Measurements from ENCODE around the gene CLINT1. TPM values are rescaled to one million over a fixed set of nuclear protein-coding genes. Genes with fewer than 3 reads are reported as not detected.

The CLINT1 gene
- total and polyA plus RNA-seq, 2 of the 4 experiments (the other 2 are of a cell fraction): 144 to 146 TPM

DNA sequence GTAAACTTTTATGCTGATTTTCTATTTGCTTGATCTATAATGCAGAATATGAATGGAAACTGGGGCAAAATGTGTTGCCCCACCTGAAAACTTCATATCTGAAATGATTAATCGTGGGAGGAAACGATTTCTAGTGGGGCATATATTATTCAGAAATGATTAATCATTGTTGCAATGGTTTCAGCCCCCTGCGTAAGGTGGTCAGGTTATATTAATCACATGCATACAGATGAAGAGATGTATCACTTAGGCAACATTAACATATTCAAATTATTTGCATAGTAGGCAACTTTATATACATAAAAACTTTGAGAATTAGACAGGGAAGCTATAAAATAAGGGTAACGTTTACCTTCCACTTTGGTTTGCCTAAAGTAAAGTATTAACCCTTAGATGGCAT lies 65.6 kb downstream of the CLINT1 start:
- intact Hi-C loops (cut with micrococcal nuclease): no loop called here
- H3K9me3 ChIP-seq (ENCODE audit: control insufficient read depth, insufficient read depth, low read length): no peaks in the 10 kb centered on the region
- H3K4me3 ChIP-seq (ENCODE audit: insufficient read depth, low read depth, low read length): no peak overlapping the region
- BruUV-seq (replicated peaks): no TSS peak
- ChIA-PET CTCF (no interaction called here), POLR2A (ENCODE audit: unreplicated experiment) (interaction anchor here (0.6 kb wide), 1 partner anchor 72 kb away, joined by 4 read pairs; no protein-coding TSS in a partner anchor)
- H2AK9ac ChIP-seq (replicated peaks; ENCODE audit: low read depth, low read length, poor library complexity): no peak overlapping the region
- H3K23ac ChIP-seq (ENCODE audit: low read depth, low read length): no peak overlapping the region
- H4K91ac ChIP-seq (ENCODE audit: insufficient read depth, low read depth, low read length): no peak overlapping the region
- H3K14ac ChIP-seq (replicated peaks; ENCODE audit: low read depth, low read length): no peak overlapping the region
- H3K4me1 ChIP-seq (ENCODE audit: control insufficient read depth, insufficient read depth, low read length): no peaks in the 10 kb centered on the region
- no peak overlapping the region for H2BK20ac ChIP-seq (ENCODE audit: low read depth, low read length)
- no peak overlapping the region for H2AK5ac ChIP-seq (ENCODE audit: low read depth, low read length)
- H3K56ac ChIP-seq (ENCODE audit: extremely low read depth, insufficient read depth, low read length): no peak overlapping the region
- H2AFZ ChIP-seq (replicated peaks; ENCODE audit: low read length, poor library complexity): no peak overlapping the region
- DNase-seq (no peak), ATAC-seq (ENCODE audit: low read depth) (no peak)
- no peak overlapping the region for H4K5ac ChIP-seq (ENCODE audit: low read depth, low read length)
- H3K9ac ChIP-seq (ENCODE audit: low read depth, low read length): no peak overlapping the region
- TF ChIP-seq, protein P1, sequence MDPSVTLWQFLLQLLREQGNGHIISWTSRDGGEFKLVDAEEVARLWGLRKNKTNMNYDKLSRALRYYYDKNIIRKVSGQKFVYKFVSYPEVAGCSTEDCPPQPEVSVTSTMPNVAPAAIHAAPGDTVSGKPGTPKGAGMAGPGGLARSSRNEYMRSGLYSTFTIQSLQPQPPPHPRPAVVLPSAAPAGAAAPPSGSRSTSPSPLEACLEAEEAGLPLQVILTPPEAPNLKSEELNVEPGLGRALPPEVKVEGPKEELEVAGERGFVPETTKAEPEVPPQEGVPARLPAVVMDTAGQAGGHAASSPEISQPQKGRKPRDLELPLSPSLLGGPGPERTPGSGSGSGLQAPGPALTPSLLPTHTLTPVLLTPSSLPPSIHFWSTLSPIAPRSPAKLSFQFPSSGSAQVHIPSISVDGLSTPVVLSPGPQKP (IDR thresholded peaks at IDR 0.05; ENCODE audit: borderline replicate concordance, low read depth, low read length): no peak
- TF ChIP-seq SMC3 (IDR thresholded peaks at IDR 0.05; ENCODE audit: low read depth, low read length): no peak
- no peak for TF ChIP-seq RAD21 (IDR thresholded peaks at IDR 0.05; ENCODE audit: low read length)
- no peak for TF ChIP-seq NFE2L2 (IDR thresholded peaks at IDR 0.05; ENCODE audit: low read depth, low read length)
- TF ChIP-seq MXI1 (IDR thresholded peaks at IDR 0.05; ENCODE audit: borderline replicate concordance, low read depth, low read length): no peak
- no peak for TF ChIP-seq POLR2A (IDR thresholded peaks at IDR 0.05; ENCODE audit: low read depth, low read length)
- no peak for TF ChIP-seq MAFK (IDR thresholded peaks at IDR 0.05; ENCODE audit: low read depth, low read length)
- TF ChIP-seq, protein P2, sequence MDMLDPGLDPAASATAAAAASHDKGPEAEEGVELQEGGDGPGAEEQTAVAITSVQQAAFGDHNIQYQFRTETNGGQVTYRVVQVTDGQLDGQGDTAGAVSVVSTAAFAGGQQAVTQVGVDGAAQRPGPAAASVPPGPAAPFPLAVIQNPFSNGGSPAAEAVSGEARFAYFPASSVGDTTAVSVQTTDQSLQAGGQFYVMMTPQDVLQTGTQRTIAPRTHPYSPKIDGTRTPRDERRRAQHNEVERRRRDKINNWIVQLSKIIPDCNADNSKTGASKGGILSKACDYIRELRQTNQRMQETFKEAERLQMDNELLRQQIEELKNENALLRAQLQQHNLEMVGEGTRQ (IDR thresholded peaks at IDR 0.05; ENCODE audit: low read depth, low read length): no peak
- TF ChIP-seq CHD1 (IDR thresholded peaks at IDR 0.05; ENCODE audit: low read depth, low read length): no peak
- TF ChIP-seq CEBPB (IDR thresholded peaks at IDR 0.05; ENCODE audit: low read depth, low read length): no peak
- TF ChIP-seq MAZ (IDR thresholded peaks at IDR 0.05; ENCODE audit: borderline replicate concordance, low read depth, low read length): no peak
- TF ChIP-seq, protein P3, sequence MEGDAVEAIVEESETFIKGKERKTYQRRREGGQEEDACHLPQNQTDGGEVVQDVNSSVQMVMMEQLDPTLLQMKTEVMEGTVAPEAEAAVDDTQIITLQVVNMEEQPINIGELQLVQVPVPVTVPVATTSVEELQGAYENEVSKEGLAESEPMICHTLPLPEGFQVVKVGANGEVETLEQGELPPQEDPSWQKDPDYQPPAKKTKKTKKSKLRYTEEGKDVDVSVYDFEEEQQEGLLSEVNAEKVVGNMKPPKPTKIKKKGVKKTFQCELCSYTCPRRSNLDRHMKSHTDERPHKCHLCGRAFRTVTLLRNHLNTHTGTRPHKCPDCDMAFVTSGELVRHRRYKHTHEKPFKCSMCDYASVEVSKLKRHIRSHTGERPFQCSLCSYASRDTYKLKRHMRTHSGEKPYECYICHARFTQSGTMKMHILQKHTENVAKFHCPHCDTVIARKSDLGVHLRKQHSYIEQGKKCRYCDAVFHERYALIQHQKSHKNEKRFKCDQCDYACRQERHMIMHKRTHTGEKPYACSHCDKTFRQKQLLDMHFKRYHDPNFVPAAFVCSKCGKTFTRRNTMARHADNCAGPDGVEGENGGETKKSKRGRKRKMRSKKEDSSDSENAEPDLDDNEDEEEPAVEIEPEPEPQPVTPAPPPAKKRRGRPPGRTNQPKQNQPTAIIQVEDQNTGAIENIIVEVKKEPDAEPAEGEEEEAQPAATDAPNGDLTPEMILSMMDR (conservative IDR thresholded peaks at IDR 0.05; ENCODE audit: low read depth, low read length): no peak
- no peak for TF ChIP-seq RFX5 (IDR thresholded peaks at IDR 0.05; ENCODE audit: low read depth, low read length)
- TF ChIP-seq RCOR1 (IDR thresholded peaks at IDR 0.05; ENCODE audit: insufficient replicate concordance, low read length): no peak
- no peak for TF ChIP-seq FOS (IDR thresholded peaks at IDR 0.05; ENCODE audit: low read depth, low read length)
- no peak for TF ChIP-seq BHLHE40 (IDR thresholded peaks at IDR 0.05; ENCODE audit: low read depth, low read length)
- H3K9me1 ChIP-seq (ENCODE audit: insufficient read depth, low read length): no peaks in the 10 kb centered on the region
- H3K18ac ChIP-seq (ENCODE audit: low read depth, low read length): no peak overlapping the region
- H3K27me3 ChIP-seq (ENCODE audit: control insufficient read depth, insufficient read depth, low read length): no peaks in the 10 kb centered on the region
- no peak overlapping the region for H2BK5ac ChIP-seq (ENCODE audit: low read depth, low read length, poor library complexity, severe bottlenecking)
- no peak overlapping the region for H2BK120ac ChIP-seq (ENCODE audit: low read depth, low read length)
- no peak overlapping the region for H3K4me2 ChIP-seq (ENCODE audit: low read depth, low read length)
- dilution Hi-C loops (cut with HindIII; ENCODE audit: low sequenced_read_pairs, unreplicated experiment): no loop called here
- H3K27ac ChIP-seq (ENCODE audit: insufficient read depth, low read length): no peak overlapping the region
- H4K8ac ChIP-seq (ENCODE audit: low read depth in 2 of 2, low read length in 2 of 2): no peak overlapping the region
- in situ Hi-C loops (cut with MboI; ENCODE audit: low sequenced_read_pairs): no loop called here
- no peak overlapping the region for H2BK15ac ChIP-seq (ENCODE audit: low read depth, low read length)
- H3K36me3 ChIP-seq (ENCODE audit: control insufficient read depth, insufficient read depth, low read length): peaks cover 15% of the 10 kb centered on the region
- H4K20me1 ChIP-seq (ENCODE audit: insufficient read depth, low read length): no peaks in the 10 kb centered on the region
- no peak overlapping the region for H3K4ac ChIP-seq (ENCODE audit: low read depth, low read length)
- WGBS, 2 experiments (ENCODE audit: extremely low coverage in 2 of 2, insufficient read length in 1 of 2): no CpG with 5 or more reads among the region's 4 CpGs
- no peaks in the 10 kb centered on the region for H3K79me1 ChIP-seq (ENCODE audit: low read depth in 1 of 2, low read length in 2 of 2)

Measured in IMR-90 (cell line).